GM12873 (cell line): Measurements from ENCODE around the gene NEAT1.

Experiments used
- CTCF ChIP-seq: IDR thresholded peaks from 2 replicates; pipeline ENCODE4 v1.5.1; 2012; ENCODE audit warnings: low read depth, mild to moderate bottlenecking, moderate library complexity, low read length, control low read depth; ENCODE audit not compliant: insufficient read depth; ENCODE audit errors: missing control alignments

The NEAT1 gene

GRCh38 chr11:65422633-65423515 lies at the start of gene NEAT1:
Gene NEAT1, plus strand, starts transcription at chr11:65422798.
- TF ChIP-seq CTCF = peak; percentile 1

GRCh38 chr11:65373839-65374580 lies 48.6 kb upstream of the NEAT1 start:
- TF ChIP-seq CTCF = no peak

- no peak for TF ChIP-seq CTCF
Measured at GRCh38 chr11:65375012-65375411, 47.6 kb upstream of the NEAT1 start.

- no peak for TF ChIP-seq CTCF
Measured at GRCh38 chr11:65376138-65376713, 46.4 kb upstream of the NEAT1 start.

GRCh38 chr11:65377036-65377435 lies 45.6 kb upstream of the NEAT1 start:
- TF ChIP-seq CTCF = no peak

- peak; percentile 21 for TF ChIP-seq CTCF
Measured at GRCh38 chr11:65377777-65378176, 44.8 kb upstream of the NEAT1 start.
